D721Med (cell line): ENCODE data around the gene KLK5.

Source experiments
- DNase-seq: peaks from one replicate; pipeline ENCODE4 v3.0.0; 2011; ENCODE audit warnings: low spot score; ENCODE audit not compliant: insufficient read length
- FAIRE-seq: peaks from 2 replicates; lab custom pipeline; 2011; peaks lifted over from hg19 to GRCh38; lab: Jason Lieb, UNC
- TF ChIP-seq, protein P1 (sequence below): IDR thresholded peaks from 2 replicates; pipeline ENCODE4 v1.5.1; 2012; ENCODE audit warnings: mild to moderate bottlenecking, control low read depth; ENCODE audit not compliant: insufficient read depth; ENCODE audit errors: missing control alignments

KLK5 gene

GRCh38 chr19:50952910-50953309 is at the start of gene KLK5:
TSS of gene KLK5 (minus strand) at chr19:50953038. CDS start at chr19:50952657, 381 bp downstream.
- DNase-seq: no peak
- TF ChIP-seq, protein P1, sequence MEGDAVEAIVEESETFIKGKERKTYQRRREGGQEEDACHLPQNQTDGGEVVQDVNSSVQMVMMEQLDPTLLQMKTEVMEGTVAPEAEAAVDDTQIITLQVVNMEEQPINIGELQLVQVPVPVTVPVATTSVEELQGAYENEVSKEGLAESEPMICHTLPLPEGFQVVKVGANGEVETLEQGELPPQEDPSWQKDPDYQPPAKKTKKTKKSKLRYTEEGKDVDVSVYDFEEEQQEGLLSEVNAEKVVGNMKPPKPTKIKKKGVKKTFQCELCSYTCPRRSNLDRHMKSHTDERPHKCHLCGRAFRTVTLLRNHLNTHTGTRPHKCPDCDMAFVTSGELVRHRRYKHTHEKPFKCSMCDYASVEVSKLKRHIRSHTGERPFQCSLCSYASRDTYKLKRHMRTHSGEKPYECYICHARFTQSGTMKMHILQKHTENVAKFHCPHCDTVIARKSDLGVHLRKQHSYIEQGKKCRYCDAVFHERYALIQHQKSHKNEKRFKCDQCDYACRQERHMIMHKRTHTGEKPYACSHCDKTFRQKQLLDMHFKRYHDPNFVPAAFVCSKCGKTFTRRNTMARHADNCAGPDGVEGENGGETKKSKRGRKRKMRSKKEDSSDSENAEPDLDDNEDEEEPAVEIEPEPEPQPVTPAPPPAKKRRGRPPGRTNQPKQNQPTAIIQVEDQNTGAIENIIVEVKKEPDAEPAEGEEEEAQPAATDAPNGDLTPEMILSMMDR: no peak
- no peak for FAIRE-seq

DNA sequence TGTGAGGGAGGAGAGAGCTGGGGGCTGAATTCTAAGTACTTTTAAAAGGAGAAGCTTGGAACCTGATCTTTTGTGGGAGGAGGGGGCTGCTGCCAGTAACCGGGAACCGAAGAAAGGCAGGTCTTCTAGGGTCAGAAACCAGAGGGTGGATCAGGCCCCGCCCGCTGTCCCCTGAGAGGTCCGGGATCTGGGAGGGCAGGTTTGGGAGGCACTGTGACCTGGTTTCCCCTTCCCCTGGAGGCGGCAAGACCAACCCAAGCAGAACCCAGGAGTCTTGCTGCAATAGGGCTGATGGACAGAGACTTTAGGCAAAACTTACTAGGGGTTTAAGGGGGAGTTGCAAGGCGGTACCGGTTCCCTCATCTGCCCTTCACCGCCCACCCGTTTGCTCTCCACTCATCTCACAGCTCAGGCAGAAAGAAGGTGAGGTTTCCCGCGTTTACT is 49.3 kb upstream of the KLK5 start:
- no peak for FAIRE-seq
- TF ChIP-seq, protein P1: no peak
- DNase-seq: no peak

DNA sequence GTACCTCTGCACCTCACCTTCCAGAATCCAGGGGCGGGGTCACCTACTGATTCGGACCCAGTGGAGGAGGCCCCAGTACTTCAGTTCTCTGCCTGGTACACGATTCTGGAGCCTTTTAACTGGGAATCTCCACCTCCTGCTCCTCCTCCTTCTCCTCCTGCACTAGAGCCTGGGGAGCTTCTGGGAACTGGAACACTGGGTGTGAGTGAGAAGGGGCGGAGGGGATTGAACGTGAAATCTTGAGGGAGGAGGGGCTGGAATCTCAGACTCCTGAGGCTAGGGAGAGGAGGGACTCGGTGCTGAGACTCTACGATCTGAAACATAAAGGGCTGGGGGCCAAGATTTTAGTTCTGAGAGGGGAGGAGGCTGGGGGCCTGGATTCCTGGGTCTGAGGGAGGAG is 48.7 kb upstream of the KLK5 start, which contains the start of gene KLK8:
KLK8 (minus strand) TSS at position 90 of the 400 bp plus-strand sequence. CDS start 437 bp downstream, outside the sequence.
- no peak for DNase-seq
- FAIRE-seq: no peak
- TF ChIP-seq, protein P1: no peak

GRCh38 chr19:51000981-51001380 is 48.1 kb upstream of the KLK5 start:
- DNase-seq: no peak
- FAIRE-seq: no peak

DNA sequence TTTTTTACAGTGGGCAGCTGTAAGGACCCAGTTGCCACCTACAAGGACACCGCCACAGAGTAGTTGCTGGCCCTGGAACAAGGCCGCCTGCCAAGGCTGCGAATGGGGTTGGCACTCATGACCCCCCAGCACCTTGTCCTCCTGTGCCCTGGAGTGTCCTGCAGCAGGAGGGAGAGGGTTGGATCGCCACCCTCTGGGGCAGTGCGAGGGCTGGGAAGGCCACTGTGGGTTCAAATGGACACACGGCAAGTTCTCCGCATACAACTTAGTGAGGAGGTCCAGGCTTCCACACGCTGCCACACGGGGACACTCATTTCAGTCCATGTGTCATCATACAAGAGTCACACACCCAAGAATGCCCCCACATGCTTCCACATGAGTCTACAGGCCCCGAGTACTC is 47.6 kb upstream of the KLK5 start:
- FAIRE-seq (no peak), DNase-seq (no peak)
- TF ChIP-seq, protein P1: no peak

More at GRCh38 chr19:51000981-51001380, 48.1 kb upstream of the KLK5 start:
- TF ChIP-seq, protein P1: no peak

- DNase-seq (no peak), FAIRE-seq (no peak)
- TF ChIP-seq, protein P1: no peak
Observed at GRCh38 chr19:50998686-50999085, 45.8 kb upstream of the KLK5 start.

DNA sequence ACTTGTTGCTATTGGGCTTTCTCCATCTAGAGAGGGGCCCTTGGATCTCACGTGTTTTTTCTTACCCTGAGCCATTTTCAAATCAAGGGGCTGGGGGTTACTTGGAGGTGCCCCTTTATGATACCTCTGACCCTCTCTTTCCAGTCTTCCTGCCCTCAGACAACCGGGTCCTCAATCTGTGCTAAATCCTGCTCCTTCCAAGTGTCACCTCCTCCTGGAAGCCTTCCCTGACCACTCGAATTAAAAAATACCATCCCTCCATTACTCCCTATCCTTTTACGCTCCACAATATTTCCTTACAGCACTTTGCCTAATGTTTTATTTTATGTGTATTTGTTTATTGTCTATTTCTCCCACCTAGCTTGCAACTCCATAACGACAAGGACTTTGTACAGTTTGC is 45.2 kb upstream of the KLK5 start:
- no peak for FAIRE-seq
- no peak for DNase-seq
- TF ChIP-seq, protein P1: no peak
